Activated CD4-positive, alpha-beta T cell treated with anti-CD3 and anti-CD28 coated beads for 36 hours (primary cell): ENCODE data around the gene HABP2. TPM values are rescaled to one million over a fixed set of nuclear protein-coding genes. Genes with fewer than 3 reads are reported as not detected.

Experiments used
- ATAC-seq: fragments of 200-7000 bp; cut with Tn5 transposase; one replicate; pipeline ENCODE4 v1.10.0; 2021; ENCODE audit warnings: mild to moderate bottlenecking, moderate library complexity
- CTCF ChIA-PET: fragments of 350-600 bp; sonication (Branson Sonifier 250); formaldehyde crosslinking; loops from one replicate; lab custom pipeline; 2021; ENCODE audit warnings: antibody characterized with exemption; lab: Charles Lee
- POLR2A ChIA-PET: fragments of 350-600 bp; sonication (Branson Sonifier 250); formaldehyde crosslinking; loops from one replicate; lab custom pipeline; 2021; ENCODE audit warnings: antibody characterized with exemption, inconsistent platforms; lab: Charles Lee
- DNase-seq: peaks from one replicate; pipeline ENCODE4 v3.0.0-alpha.2; 2020
- H3K27ac Mint-ChIP-seq: one replicate; pipeline ENCODE4 v1.8.0; 2021; ENCODE audit warnings: mixed read lengths
- H3K27me3 Mint-ChIP-seq: one replicate; pipeline ENCODE4 v1.8.0; 2021; ENCODE audit warnings: mixed read lengths
- H3K36me3 Mint-ChIP-seq: one replicate; pipeline ENCODE4 v1.8.0; 2021; ENCODE audit warnings: low read depth, mixed read lengths
- H3K4me1 Mint-ChIP-seq: one replicate; pipeline ENCODE4 v1.8.0; 2021; ENCODE audit warnings: mixed read lengths
- H3K4me3 Mint-ChIP-seq: one replicate; pipeline ENCODE4 v1.8.0; 2021; ENCODE audit warnings: mild to moderate bottlenecking, moderate library complexity, mixed read lengths
- H3K9me3 Mint-ChIP-seq: one replicate; pipeline ENCODE4 v1.8.0; 2021; ENCODE audit warnings: low read depth, mixed read lengths
- intact Hi-C, 2 experiments: fragments of 100-400 bp; cut with DNase I in 1 of 2; cut with micrococcal nuclease in 1 of 2; formaldehyde crosslinking; loops; one replicate each; pipeline versions ENCODE4 v1.14.2 to v1.15.1; 2022 to 2024; cut with DNase I, micrococcal nuclease
- total RNA-seq, 2 experiments: library from RNA; stranded (reverse); gene quantifications; one replicate each; pipeline ENCODE4 v1.2.3, GENCODE V29; 2021

The HABP2 gene
- total RNA-seq, 2 experiments from 2014 or later: not detected

DNA sequence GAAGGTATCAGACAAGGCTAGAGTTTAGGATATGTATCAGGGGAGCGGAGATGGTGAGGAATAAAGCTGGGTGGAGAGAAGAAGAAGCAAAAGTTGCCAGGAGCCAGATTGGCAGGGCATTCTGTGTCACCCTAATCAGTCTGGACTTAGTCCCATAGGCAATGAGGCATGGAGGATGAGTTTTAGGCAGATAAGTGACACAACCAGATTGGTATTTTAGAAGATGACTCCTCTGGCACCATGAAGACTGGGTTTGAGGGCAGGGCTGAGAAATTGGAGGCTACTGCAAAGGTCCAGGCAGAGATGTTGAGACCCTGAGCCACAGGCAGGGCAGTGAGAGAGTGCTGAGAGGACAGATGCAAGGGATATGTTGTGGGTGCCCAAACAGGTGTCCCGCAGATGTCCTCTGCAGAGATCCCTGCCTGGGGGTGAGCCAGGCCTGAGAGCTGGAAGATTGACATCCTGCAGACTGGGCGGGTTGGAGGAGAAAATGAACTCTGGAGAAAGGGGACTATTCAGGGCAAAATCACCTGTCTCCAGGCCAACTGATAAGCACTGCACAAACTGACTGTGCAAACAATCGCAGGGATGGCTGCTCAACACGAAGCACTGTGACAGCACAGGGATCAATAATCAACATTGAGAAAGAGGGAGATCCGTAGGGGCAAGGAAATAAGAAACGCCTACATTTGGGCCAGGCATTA, 11.9 kb upstream of the HABP2 start:
- POLR2A ChIA-PET: no interaction called here
- no peaks in the 10 kb centered on the region for H3K36me3 Mint-ChIP-seq
- ATAC-seq: no peak

DNA sequence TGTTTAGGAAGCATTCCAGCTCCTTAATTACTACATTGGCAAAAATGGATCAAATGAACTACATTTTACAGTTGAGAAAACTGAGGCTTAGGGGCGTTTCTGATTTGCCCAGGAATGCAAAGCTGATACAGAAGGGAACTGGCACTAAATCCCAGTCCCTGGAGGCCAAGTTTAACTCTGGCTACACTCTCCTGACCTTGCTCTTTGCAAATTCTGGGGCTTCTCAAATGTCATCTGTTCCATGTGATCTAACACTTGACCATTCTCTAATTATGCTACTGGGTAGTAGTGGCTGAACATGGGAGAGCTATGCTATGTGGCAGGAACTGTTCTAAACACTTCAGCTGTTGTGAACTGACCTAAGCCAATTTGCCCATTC, 11.3 kb upstream of the HABP2 start:
- Mint-ChIP-seq H3K4me3 (no peak overlapping the region), H3K27me3 (peaks cover 4% of the 10 kb centered on the region), H3K9me3 (no peaks in the 10 kb centered on the region), H3K27ac (no peak overlapping the region), H3K36me3 (no peaks in the 10 kb centered on the region), H3K4me1 (no peaks in the 10 kb centered on the region)
- DNase-seq: no peak
- CTCF ChIA-PET: no interaction called here
- POLR2A ChIA-PET: no interaction called here
- ATAC-seq: no peak
- intact Hi-C loops: no loop called here

More for the DNA sequence above, 11.9 kb upstream of the HABP2 start:
- Mint-ChIP-seq H3K9me3 (no peaks in the 10 kb centered on the region), H3K4me3 (no peak overlapping the region), H3K4me1 (no peaks in the 10 kb centered on the region), H3K27ac (no peak overlapping the region), H3K27me3 (peaks cover 4% of the 10 kb centered on the region)
- CTCF ChIA-PET: no interaction called here
- DNase-seq: no peak
- intact Hi-C loops: no loop called here

DNA sequence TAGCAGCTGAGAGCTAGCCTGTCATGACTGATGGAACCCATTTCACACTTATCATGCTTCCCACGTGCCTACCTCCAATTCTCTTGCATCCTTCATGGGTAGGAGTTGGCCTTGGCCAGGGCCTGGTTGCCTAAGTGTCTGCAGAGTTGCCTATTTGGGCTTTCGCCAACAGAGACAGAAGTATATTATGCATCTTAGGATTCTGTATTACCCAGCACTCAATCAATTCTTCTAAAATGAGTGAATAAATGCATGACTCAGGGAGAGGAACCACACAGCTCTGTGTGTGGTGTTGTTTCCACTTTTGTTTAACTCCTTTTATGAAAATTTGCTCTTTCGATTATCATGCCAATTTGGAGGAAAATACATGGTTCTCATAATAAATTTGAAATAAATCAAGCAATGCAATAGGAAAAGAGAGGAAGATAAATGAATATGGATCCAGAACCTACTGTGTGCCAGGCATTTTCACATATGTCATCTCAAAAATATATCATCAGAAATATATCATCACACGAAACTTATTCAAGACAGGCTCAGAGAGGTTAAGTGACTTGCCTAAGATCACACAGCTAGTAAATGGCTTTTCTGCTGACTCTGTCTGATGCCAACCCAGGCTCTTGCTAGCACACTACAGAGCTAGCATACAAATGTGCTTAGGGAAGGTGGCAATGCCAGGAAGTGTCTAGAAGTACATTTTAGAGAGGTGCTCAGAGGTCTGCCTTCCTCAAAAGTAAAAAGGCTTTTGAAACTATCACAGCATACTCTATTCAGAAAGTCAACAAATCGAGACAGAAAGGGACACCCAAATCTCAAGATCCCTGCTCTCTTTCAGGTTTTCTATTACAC, 9.5 kb upstream of the HABP2 start:
- no peaks in the 10 kb centered on the region for H3K9me3 Mint-ChIP-seq
- H3K4me3 Mint-ChIP-seq: no peak overlapping the region
- no peak overlapping the region for H3K27ac Mint-ChIP-seq
- DNase-seq (no peak), ATAC-seq (no peak)
- ChIA-PET POLR2A (no interaction called here), CTCF (no interaction called here)
- H3K4me1 Mint-ChIP-seq: no peaks in the 10 kb centered on the region
- intact Hi-C loops: no loop called here
- H3K36me3 Mint-ChIP-seq: no peaks in the 10 kb centered on the region
- peaks cover 7% of the 10 kb centered on the region for H3K27me3 Mint-ChIP-seq

DNA sequence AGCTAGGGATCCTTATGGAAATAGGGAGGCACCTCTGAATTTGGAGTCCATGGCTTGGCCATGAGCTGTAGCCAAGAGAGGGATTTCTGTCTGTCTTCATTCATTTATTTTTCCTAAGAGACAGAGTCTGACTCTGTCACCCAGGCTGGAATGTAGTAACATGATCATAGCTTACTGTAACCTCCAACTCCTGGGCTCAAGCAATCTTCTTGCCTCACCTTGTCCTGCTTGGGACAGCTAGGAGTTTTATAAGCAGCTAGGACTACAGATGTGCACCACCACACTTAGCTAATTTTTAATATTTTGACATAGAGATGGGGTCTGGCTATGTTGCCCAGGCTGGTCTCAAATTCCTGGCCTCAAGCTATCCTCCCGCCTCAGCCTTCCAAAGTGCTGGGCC, 8.5 kb upstream of the HABP2 start:
- ATAC-seq (no peak), DNase-seq (no peak)
- ChIA-PET POLR2A (interaction anchor here (0.7 kb wide), 1 partner anchor 23 kb away, joined by 4 read pairs; no protein-coding TSS in a partner anchor), CTCF (interaction anchor here (0.9 kb wide), 1 partner anchor 18 kb away, joined by 3 read pairs; no protein-coding TSS in a partner anchor)
- H3K9me3 Mint-ChIP-seq: no peaks in the 10 kb centered on the region
- H3K4me1 Mint-ChIP-seq: no peaks in the 10 kb centered on the region
- no peak overlapping the region for H3K27ac Mint-ChIP-seq
- H3K36me3 Mint-ChIP-seq: no peaks in the 10 kb centered on the region
- no peak overlapping the region for H3K4me3 Mint-ChIP-seq
- H3K27me3 Mint-ChIP-seq: peaks cover 7% of the 10 kb centered on the region
- intact Hi-C loops: no loop called here

DNA sequence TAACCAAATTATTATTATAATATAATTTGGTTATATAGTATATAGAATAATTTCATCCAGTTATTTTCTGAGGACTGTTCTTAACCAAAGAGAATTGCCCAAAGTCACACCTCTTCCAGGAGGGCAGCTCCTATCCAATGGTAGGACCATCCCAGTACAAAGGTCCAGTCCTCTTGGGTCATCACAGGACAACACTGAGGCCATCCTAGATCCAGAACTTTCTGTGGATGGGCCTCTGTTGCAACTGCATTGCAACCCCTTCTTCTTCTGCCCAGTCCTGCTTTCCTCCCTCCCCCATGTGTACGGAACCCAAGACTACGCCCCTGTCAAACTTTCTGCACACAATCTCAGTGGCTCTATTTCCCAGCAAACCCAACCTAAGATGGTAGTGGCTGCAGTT, 5.4 kb upstream of the HABP2 start:
- H3K27ac Mint-ChIP-seq: no peak overlapping the region
- no peaks in the 10 kb centered on the region for H3K36me3 Mint-ChIP-seq
- ChIA-PET CTCF (interaction anchor here (1.0 kb wide), 1 partner anchor 16 kb away, joined by 4 read pairs; no protein-coding TSS in a partner anchor), POLR2A (no interaction called here)
- no peaks in the 10 kb centered on the region for H3K9me3 Mint-ChIP-seq
- H3K4me3 Mint-ChIP-seq: no peak overlapping the region
- H3K4me1 Mint-ChIP-seq: no peaks in the 10 kb centered on the region
- DNase-seq (no peak), ATAC-seq (no peak)
- H3K27me3 Mint-ChIP-seq: peaks cover 4% of the 10 kb centered on the region
- intact Hi-C loops: no loop called here

DNA sequence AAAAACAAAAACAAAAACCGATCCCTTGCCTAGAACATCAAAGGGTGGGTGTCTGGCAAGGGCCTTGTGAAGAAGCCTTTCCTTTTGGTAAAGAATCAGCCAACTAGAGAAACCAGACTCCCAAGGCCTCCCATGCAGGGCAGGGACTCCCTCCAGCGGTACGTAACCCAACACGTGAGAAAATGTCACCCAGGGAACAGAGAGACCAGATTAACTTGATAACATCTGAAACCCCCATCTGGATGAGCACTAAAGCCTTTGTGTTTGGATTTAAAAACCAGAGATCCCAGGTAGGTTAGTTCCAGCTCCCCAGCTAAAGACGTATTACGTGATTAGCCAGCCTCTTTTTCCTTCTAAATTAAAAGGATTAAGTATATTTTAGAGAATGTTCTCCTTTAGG, 3.0 kb upstream of the HABP2 start:
- intact Hi-C loops: no loop called here
- Mint-ChIP-seq H3K9me3 (no peaks in the 10 kb centered on the region), H3K27me3 (peaks cover 7% of the 10 kb centered on the region), H3K4me3 (no peak overlapping the region), H3K27ac (no peak overlapping the region), H3K4me1 (no peaks in the 10 kb centered on the region), H3K36me3 (no peaks in the 10 kb centered on the region)
- DNase-seq: no peak
- ATAC-seq: no peak
- POLR2A ChIA-PET: no interaction called here
- CTCF ChIA-PET: no interaction called here

DNA sequence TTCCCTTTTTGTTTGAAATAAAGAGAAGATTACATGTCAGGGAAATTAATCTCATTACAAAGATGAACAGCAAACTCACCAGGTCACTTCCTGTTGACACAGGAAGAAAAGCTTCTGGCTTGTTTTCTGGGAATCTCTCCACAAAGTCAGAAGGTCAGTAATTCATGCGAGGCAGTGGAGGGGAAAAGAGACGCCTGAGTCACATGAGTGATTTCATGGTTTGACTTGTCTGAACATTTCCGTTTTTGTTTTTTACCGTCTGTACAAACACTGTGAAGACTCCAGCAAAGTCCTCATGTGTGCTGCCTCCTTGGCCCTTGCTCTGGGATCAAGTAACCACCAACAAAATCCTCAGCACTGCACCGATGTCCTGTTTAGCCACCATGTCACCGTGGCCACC, 2.5 kb upstream of the HABP2 start:
- DNase-seq (no peak), ATAC-seq (no peak)
- H3K36me3 Mint-ChIP-seq: no peaks in the 10 kb centered on the region
- H3K27me3 Mint-ChIP-seq: peaks cover 7% of the 10 kb centered on the region
- no peak overlapping the region for H3K27ac Mint-ChIP-seq
- H3K4me3 Mint-ChIP-seq: no peak overlapping the region
- no peaks in the 10 kb centered on the region for H3K9me3 Mint-ChIP-seq
- intact Hi-C loops: no loop called here
- ChIA-PET CTCF (no interaction called here), POLR2A (no interaction called here)
- no peaks in the 10 kb centered on the region for H3K4me1 Mint-ChIP-seq

DNA sequence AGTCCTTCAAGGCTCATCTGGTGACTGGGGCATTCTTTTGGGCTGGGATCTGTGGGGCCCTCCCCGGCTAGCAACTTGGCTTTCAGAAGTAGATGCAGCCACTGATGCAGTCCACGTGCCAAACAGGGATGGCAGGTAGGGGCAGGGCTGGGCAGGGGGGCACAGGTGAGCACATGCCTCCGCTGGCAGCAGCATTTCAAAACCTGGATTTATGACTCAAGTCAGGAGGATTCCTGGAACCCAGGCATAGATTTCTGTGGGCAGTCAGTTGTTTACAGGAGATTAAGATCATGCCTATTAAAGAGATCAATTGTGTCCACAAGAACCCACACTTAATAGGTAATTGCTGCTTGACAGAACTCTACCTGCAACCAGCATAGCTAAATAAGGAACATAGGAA, 839 bp upstream of the HABP2 start:
- POLR2A ChIA-PET: no interaction called here
- CTCF ChIA-PET: no interaction called here
- Mint-ChIP-seq H3K36me3 (no peaks in the 10 kb centered on the region), H3K27ac (no peak overlapping the region), H3K9me3 (no peaks in the 10 kb centered on the region), H3K4me1 (no peaks in the 10 kb centered on the region), H3K4me3 (no peak overlapping the region), H3K27me3 (peaks cover 10% of the 10 kb centered on the region)
- DNase-seq (no peak), ATAC-seq (no peak)
- intact Hi-C loops: no loop called here

DNA sequence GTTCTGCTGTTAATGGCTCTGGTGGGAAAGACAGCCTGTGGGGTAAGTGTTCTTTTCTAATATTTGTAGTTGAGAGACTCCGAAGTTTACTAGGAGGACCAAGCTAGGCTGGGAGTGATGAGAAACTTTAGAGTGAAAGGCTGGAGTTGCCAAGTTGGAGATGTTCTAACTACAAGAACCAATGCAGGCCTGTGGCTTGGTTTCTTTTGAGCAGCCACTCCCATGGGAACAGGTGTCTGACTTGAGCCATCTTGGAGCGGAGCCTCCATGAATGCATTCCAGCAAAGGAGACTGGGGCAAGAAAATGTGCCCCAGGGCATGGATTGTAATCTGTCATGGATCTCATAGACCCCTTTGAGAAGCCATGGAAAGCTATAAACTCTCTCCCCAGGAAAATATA, 296 bp downstream of the HABP2 start:
- H3K27me3 Mint-ChIP-seq: peaks cover 18% of the 10 kb centered on the region
- CTCF ChIA-PET: no interaction called here
- H3K4me3 Mint-ChIP-seq: no peak overlapping the region
- H3K27ac Mint-ChIP-seq: no peak overlapping the region
- no peaks in the 10 kb centered on the region for H3K36me3 Mint-ChIP-seq
- peaks cover 3% of the 10 kb centered on the region for H3K4me1 Mint-ChIP-seq
- POLR2A ChIA-PET: no interaction called here
- ATAC-seq (no peak), DNase-seq (no peak)
- no peaks in the 10 kb centered on the region for H3K9me3 Mint-ChIP-seq
- intact Hi-C loops: no loop called here

DNA sequence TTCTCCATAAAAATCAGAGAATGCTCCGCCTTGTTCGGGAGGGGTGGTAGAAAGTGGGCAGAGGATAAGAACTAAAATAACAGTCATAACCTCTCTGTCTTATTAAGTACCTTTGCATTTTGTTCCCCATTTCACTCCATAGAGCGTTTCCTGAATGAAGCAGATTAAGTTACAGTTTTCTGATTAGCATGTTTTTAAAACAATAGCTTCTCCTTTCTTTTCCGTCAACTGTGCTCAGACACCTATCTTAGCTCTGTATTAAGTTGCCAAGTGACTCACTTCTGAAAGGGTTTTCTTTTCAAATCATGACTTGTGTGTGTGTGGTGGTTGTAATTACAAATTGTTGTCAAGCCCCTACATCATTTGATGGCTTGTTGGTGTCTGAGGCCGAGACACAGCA, 1.4 kb downstream of the HABP2 start:
- ChIA-PET CTCF (interaction anchor here (0.7 to 2.3 kb wide), 3 partner anchors 9 to 907 kb away, joined by 3 to 10 read pairs (median 5); no protein-coding TSS in a partner anchor), POLR2A (no interaction called here)
- ATAC-seq (no peak), DNase-seq (no peak)
- peaks cover 23% of the 10 kb centered on the region for H3K27me3 Mint-ChIP-seq
- H3K9me3 Mint-ChIP-seq: no peaks in the 10 kb centered on the region
- no peak overlapping the region for H3K4me3 Mint-ChIP-seq
- intact Hi-C loops: no loop called here
- peaks cover 3% of the 10 kb centered on the region for H3K4me1 Mint-ChIP-seq
- H3K27ac Mint-ChIP-seq: no peak overlapping the region
- H3K36me3 Mint-ChIP-seq: no peaks in the 10 kb centered on the region

DNA sequence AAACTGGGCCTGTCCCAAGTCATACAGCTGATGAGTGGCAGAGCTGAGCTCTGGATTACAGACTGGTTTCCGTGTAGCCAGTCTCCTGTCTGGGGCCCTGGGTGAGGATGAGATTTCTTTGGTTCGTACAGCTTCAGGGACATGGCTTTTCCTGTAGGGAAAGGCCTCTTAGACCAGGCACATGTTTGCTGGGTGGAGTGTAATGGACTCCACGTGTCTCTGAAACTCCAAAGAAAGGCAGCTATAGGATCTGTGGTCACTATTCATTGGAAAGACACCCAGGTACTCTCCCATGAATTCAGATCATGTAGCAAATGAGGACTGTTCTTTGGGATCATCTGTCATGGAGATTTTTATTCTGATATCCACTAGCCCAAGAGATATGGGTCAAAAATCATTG, 2.4 kb downstream of the HABP2 start:
- Mint-ChIP-seq H3K4me3 (no peak overlapping the region), H3K9me3 (no peaks in the 10 kb centered on the region), H3K4me1 (peaks cover 3% of the 10 kb centered on the region), H3K36me3 (no peaks in the 10 kb centered on the region), H3K27me3 (peaks cover 24% of the 10 kb centered on the region), H3K27ac (no peak overlapping the region)
- intact Hi-C loops: no loop called here
- ChIA-PET CTCF (interaction anchor here (0.7 to 2.3 kb wide), 4 partner anchors 8 to 289 kb away, joined by 3 to 10 read pairs (median 4); no protein-coding TSS in a partner anchor), POLR2A (no interaction called here)
- DNase-seq (no peak), ATAC-seq (no peak)

DNA sequence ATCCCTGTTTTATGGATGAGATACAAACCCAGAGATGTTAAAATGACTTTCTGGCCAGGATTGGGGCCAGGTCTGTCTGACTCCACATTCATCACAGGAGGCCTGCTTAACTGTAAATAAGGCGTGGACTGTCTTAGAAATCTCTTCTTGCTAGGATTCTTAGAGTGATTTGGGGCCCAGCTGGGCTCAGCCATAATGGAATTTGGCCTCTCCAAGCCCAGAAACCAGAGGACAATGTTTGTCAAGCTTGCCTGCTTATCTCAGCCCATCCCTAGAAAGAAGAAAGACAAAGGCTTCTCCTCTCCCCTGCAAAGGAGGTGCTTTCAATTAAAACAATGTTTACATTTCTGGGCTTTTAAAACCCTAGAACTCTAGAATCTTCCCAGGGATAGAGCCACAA, 2.9 kb downstream of the HABP2 start:
- no peak overlapping the region for H3K4me3 Mint-ChIP-seq
- H3K27me3 Mint-ChIP-seq: peaks cover 24% of the 10 kb centered on the region
- ATAC-seq (no peak), DNase-seq (no peak)
- H3K27ac Mint-ChIP-seq: no peak overlapping the region
- H3K9me3 Mint-ChIP-seq: no peaks in the 10 kb centered on the region
- ChIA-PET POLR2A (no interaction called here), CTCF (interaction anchor here (0.9 to 2.3 kb wide), 3 partner anchors 8 to 289 kb away, joined by 3 to 10 read pairs (median 5); no protein-coding TSS in a partner anchor)
- H3K36me3 Mint-ChIP-seq: no peaks in the 10 kb centered on the region
- intact Hi-C loops: no loop called here
- peaks cover 3% of the 10 kb centered on the region for H3K4me1 Mint-ChIP-seq
